Left ventricle myocardium superior (tissue), 1 donor: ENCODE results near the gene PLXNB3. TPM values are rescaled to one million over a fixed set of nuclear protein-coding genes. Genes with fewer than 3 reads are reported as not detected.
A peak's percentile ranks its signal among the peaks of the same experiment; 100 is the strongest.
"Not testable (repeated sequence)": the region's sequence is repeated elsewhere in the genome, so short reads cannot be mapped to it uniquely, and the experiment has no call there.

ENCODE experiments used
- ATAC-seq: fragments of 200-7000 bp; cut with Tn5 transposase; one replicate; pipeline ENCODE4 v1.9.1; 2020; ENCODE audit warnings: mild to moderate bottlenecking, moderate library complexity
- DNase-seq: peaks from one replicate; pipeline ENCODE4 v3.0.0-alpha.2; 2020
- intact Hi-C: fragments of 100-400 bp; cut with micrococcal nuclease; formaldehyde crosslinking; loops from one replicate; pipeline ENCODE4 v1.11.0; 2022
- total RNA-seq: library from RNA; stranded (reverse); fragmentation: NEBNext Ultra II Directional; extraction: Animal tissue kit (Norgen Biotek cat#: 25700); gene quantifications from one replicate; pipeline ENCODE4 v1.2.1, GENCODE V29; 2021
- donor health status: DM: no; HTN: yes; CAD: no; lungs with severe emphysema.

The PLXNB3 gene
- total RNA-seq, 1 donor from 2014 or later = 2.4 TPM

DNA sequence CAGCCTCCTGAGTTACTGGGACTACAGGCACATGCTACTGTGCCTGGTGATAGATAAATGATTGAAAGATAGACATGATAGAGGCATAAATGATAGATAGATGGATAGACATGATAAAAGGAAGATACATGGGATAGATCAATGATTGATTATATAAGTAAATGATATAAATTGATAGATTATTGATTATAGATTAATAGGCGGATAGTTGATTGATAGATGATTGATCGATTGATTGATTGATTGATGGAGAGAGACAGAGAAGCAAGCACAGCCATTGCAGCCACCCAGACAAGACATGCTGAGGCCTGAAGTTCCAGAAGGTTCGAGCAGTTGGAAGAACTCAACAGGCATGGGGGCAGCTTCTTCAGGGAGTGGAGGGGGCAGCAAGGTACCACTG, 17.7 kb upstream of the PLXNB3 start:
- ATAC-seq = no peak
- no peak for DNase-seq
- intact Hi-C loops = no loop called here

GRCh38 chrX:153746991-153747390, 17.1 kb upstream of the PLXNB3 start:
- not testable (repeated sequence) for ATAC-seq, DNase-seq

GRCh38 chrX:153749017-153749416, 15.0 kb upstream of the PLXNB3 start:
- intact Hi-C loops, ATAC-seq, DNase-seq: not testable (repeated sequence)

More at GRCh38 chrX:153746991-153747390, 17.1 kb upstream of the PLXNB3 start:
- intact Hi-C loops = not testable (repeated sequence)

DNA sequence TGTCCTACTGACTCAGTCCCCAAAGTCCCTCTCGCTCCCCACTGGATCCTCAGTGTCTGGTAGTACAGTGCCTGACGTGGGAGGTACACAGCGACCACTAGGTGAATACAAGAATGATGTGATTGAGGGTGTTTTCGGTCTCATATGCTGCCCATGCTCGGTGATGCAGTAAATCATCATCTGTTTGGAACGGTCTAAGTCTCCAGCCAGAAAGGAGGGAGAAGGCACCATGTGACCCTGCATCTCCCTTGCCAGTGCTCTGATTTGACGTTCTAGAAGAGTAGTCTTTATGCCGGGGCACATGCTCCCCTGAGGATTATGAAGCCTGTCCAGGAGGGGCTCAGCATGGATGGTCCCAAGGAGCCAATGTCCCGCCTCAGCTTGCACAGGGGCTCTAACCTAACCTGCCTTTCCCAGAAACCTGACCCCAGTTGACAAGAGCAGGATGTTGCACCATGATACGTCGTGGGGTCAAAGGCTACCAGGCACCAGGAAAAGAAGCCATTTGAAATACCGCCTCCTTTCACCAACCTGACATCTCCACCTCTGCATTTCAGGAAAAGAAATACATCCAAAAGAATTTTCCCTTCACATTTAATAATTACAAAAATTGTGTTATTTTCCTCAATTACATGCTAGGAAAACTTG, 13.8 kb upstream of the PLXNB3 start:
- intact Hi-C loops = no loop called here
- DNase-seq (no peak), ATAC-seq (no peak)

DNA sequence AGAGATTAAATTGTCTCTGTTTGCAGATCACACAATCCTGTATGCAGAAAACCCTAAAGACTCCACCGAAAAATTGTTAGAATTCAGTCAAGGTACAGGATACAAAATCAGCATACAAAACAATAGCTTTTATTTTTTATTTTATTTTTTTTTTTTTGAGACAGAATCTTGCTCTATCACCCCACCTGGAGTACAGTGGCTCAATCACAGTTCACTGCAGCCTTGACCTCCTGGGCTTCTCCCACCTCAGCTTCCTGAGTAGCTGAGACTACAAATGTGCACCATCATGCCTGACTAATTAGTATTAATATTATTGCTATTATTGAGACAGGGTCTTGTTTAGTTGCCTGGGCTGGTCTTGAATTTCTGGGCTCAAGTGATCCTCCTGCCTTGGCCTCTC, 8.9 kb upstream of the PLXNB3 start:
- intact Hi-C loops = no loop called here
- ATAC-seq (no peak), DNase-seq (no peak)

DNA sequence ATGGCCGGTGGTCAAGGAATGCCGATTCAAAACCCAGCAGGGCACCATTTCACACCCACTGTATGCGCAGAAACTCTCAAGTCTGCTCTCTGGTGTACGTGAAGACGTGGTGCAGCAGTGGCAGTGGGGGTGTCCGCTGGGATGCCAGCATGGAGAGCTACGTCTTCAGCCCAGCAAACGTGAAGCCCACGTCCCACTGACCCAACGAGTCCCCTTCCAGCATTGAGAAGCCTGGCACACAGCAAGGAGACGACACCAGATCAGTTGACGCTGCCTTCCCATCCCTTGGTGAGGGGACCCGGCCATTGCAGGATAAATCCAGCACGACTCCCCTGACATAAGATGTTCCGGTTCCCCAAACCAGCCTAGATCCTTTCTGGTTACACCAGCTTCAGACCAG, 2.2 kb upstream of the PLXNB3 start:
- ATAC-seq (no peak), DNase-seq (no peak)
- intact Hi-C loops = loop anchor here (10.0 kb wide), 1 partner anchor 193 kb away; no protein-coding TSS in a partner anchor

DNA sequence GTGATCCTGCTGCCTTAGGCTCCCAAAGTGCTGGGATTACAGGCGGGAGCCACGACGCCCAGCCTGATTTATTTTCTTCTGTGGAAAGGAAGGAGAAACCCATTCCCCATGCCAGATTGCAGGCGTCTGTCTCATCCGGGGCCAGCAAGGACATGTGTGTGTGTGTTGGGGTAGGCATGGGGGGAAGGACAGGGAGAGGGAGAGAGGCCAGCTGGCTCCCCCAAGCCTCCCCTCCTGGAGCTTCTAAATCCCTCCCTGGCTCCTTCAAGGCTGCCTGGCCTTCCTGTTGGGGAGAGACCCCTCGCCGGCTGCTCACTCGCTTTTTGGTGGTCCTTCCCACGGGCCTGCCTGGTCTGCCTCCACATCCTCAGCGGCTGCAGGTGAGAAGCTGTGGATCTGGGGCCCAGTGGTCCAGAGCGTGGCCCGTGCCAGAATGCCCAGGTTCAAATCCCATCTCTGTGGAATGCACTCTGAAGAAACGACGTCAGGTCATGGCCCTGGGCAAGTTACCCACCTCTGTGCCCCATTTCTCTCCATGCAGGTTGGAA, 1.3 kb upstream of the PLXNB3 start:
- intact Hi-C loops = loop anchor here (10.0 kb wide), 1 partner anchor 192 kb away; no protein-coding TSS in a partner anchor
- no peak for DNase-seq
- ATAC-seq = no peak

DNA sequence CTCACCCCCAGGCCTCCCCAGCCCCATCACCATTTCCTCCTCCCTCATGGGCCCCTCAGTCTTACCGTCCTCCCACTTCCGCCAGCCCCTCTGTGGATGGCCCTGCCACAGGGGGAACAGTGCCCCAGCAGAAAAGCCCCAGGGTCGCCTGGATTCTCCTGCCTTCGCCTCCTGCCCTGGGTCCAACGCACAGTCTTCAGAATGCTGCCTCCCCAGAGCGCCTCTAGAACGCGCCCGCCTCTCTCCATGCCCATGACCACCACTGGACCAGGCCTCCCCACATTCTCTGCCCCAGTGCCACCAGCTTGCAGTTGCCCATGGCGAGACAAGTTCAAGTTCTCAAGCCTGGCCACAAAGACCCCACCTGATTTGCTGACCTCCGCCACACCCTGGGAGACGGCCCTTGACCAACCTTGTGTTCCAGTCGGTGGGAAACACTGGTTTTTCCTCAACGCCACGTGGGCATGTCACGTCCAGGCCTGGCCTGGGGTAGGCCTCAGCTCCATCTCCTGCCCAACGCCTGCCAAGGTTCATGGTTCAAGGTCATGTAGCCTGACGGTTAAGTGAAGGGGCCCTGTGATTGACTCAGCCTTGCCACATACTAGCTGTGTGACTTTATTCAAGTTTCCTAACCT, 634 bp upstream of the PLXNB3 start:
- no peak for ATAC-seq
- intact Hi-C loops = loop anchor here (10.0 kb wide), 1 partner anchor 191 kb away; no protein-coding TSS in a partner anchor
- no peak for DNase-seq

DNA sequence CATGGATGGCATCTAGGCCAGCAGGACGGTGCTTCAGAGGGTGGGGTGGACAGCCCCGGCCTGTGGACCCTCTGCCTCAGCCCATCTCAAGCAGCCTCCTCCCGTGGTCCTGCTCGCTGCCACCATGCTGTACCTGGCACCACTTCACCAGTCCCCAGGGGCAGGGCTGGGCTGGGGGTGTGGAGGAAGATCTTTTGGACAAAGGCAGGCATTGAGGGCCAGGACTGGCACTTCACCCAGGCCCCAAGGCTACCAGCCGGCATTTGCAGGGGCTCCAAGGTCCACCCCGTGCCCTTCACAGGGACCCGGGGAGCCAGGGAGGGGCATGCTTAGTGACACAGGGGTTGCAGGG, 713 bp downstream of the PLXNB3 start:
- intact Hi-C loops = loop anchor here (10.0 kb wide), 1 partner anchor 190 kb away; no protein-coding TSS in a partner anchor
- no peak for DNase-seq
- ATAC-seq = peak; percentile 8

GRCh38 chrX:153765138-153766079, 1.4 kb downstream of the PLXNB3 start:
- ATAC-seq (peak; percentile 66), DNase-seq (no peak)
- intact Hi-C loops = loop anchor here (10.0 kb wide), 1 partner anchor 189 kb away; no protein-coding TSS in a partner anchor

DNA sequence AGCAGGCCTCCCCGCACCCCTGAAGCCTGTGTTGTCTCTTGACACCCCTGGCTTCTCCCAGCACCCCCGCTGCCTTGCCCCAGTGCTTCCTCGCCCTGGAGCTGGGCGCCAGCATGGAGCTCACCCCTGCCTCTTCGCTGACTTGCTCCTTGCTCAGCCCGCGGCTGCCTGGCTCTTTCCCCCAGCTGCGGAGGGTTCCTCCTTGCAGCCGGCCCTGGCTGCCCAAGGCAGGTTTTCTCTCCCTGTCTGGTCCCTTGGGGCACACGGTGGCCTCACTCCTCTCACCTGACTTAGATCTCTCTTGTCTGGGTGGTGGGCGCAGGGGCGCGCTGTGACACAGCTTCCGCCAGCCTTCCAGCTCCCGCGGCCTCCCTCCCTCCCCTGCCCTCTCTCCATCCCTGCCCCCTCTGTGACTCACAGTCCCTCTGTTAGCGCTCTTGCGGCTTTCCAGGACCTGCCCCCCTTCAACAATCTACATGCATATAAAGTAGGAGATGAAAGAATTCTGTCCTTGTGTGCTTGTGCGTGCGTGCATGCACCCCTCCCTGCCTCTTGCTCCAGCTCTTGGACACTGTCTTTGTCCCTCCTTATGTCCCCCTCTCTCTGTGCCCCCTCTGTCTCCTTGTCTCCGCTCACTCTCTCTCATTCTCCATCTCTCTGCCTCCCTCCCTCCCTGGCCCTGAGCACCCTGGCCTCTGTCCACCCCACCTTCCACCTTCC, 2.2 kb downstream of the PLXNB3 start:
- intact Hi-C loops = loop anchor here (10.0 kb wide), 1 partner anchor 189 kb away; no protein-coding TSS in a partner anchor
- no peak for DNase-seq
- ATAC-seq = no peak

DNA sequence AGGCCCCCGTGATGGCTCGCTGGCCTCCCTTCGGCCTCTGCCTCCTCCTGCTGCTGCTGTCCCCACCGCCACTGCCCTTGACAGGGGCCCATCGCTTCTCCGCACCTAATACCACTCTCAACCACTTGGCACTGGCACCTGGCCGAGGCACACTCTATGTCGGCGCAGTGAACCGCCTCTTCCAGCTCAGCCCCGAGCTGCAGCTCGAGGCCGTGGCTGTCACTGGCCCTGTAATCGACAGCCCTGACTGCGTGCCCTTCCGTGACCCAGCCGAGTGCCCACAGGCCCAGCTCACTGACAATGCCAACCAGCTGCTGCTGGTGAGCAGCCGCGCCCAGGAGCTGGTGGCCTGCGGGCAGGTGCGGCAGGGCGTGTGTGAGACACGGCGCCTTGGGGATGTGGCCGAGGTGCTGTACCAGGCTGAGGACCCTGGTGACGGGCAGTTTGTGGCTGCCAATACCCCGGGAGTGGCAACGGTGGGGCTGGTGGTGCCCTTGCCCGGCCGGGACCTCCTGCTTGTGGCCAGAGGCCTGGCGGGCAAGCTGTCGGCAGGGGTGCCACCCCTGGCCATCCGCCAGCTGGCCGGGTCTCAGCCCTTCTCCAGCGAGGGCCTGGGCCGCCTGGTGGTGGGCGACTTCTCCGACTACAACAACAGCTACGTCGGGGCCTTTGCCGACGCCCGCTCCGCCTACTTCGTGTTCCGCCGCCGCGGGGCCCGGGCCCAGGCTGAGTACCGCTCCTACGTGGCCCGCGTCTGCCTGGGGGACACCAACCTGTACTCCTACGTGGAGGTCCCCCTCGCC, 3.0 kb downstream of the PLXNB3 start:
- intact Hi-C loops = loop anchor here (10.0 kb wide), 1 partner anchor 188 kb away; no protein-coding TSS in a partner anchor
- DNase-seq = no peak
- ATAC-seq = no peak

DNA sequence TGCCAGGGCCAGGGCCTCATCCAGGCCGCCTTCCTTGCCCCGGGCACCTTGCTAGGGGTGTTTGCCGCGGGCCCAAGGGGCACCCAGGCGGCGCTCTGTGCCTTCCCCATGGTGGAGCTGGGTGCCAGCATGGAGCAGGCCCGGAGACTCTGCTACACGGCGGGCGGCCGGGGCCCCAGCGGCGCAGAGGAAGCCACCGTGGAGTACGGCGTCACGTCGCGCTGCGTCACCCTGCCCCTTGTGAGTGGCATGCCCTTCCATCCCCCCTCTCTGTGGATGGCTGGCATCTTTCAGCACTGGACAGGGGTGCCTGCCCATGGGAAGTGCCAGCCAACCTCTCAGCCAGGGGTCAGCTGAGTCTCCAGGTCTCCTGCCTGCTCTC, 3.6 kb downstream of the PLXNB3 start:
- intact Hi-C loops = loop anchor here (10.0 kb wide), 1 partner anchor 187 kb away; no protein-coding TSS in a partner anchor
- ATAC-seq (no peak), DNase-seq (no peak)

GRCh38 chrX:153768311-153769157, 4.5 kb downstream of the PLXNB3 start:
- DNase-seq (no peak), ATAC-seq (no peak)
- intact Hi-C loops = loop anchor here (10.0 kb wide), 1 partner anchor 186 kb away; no protein-coding TSS in a partner anchor

DNA sequence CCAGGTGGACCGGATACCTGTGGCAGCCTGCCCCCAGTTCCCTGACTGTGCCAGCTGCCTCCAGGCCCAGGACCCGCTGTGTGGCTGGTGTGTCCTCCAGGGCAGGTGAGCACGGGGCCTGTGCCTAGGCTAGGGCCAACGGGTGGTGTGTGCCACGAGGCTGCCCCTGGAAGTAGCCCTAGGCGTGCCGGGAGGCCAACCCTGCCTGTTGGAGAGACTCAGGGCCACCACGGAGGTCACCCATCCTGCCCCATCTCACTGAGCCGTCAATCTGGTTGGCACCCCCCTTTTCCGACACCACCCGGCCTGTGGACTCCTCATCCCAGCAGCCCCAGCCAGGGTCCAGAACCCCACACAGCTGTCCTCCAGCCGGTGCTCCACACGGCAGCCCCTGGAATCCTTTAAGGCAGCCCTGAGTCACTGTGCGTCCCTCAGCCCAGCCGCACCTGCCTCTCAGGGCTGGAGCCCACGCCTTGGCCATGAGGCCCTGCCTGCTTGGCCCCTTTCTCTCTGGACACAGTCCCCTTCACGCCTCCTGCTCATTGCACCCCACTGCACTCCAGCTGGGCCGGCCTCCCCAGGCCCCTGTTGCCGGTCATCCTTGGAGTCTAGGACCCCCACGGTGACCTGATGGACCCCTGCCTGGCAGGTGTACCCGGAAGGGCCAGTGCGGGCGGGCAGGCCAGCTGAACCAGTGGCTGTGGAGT, 5.3 kb downstream of the PLXNB3 start:
- ATAC-seq = no peak
- no peak for DNase-seq
- intact Hi-C loops = loop anchor here (10.0 kb wide), 1 partner anchor 185 kb away; no protein-coding TSS in a partner anchor
